Neural cell (in vitro differentiated cells): Measurements from ENCODE around the gene FAM13B. TPM values are rescaled to one million over a fixed set of nuclear protein-coding genes. Genes with fewer than 3 reads are reported as not detected.

Experiments used
- H2AFZ ChIP-seq: fragments of 200-600, 300-800 bp; sonication (generic), shearing (Covaris generic); 2 replicates; pipeline ENCODE4 v1.6.0; 2014; ENCODE audit warnings: low read depth, mild to moderate bottlenecking, antibody characterized with exemption, low read length, moderate library complexity
- H3F3A ChIP-seq: fragments of 200-600 bp; shearing (Covaris generic); 2 replicates; pipeline ENCODE4 v1.6.1; 2016; ENCODE audit warnings: mild to moderate bottlenecking, moderate library complexity, mixed read lengths, antibody characterized with exemption, low read length; ENCODE audit not compliant: insufficient read depth, poor library complexity, severe bottlenecking
- H3K27ac ChIP-seq: fragments of 200-600, 300-800 bp; sonication (generic), shearing (Covaris generic); 2 replicates; pipeline ENCODE4 v1.5.1; 2014; ENCODE audit warnings: mild to moderate bottlenecking, low read length, moderate library complexity
- H3K27me3 ChIP-seq: fragments of 300-800, 200-600 bp; sonication (generic), shearing (Covaris generic); 2 replicates; pipeline ENCODE4 v1.6.0; 2014; ENCODE audit warnings: mild to moderate bottlenecking, low read depth, low read length, moderate library complexity; ENCODE audit not compliant: insufficient read depth
- H3K36me3 ChIP-seq: fragments of 300-800, 200-600 bp; sonication (generic), shearing (Covaris generic); 2 replicates; pipeline ENCODE4 v1.5.1; 2014; ENCODE audit warnings: mild to moderate bottlenecking, antibody characterized with exemption, low read length, moderate library complexity; ENCODE audit not compliant: insufficient read depth
- H3K4me2 ChIP-seq: fragments of 300-800, 200-600 bp; sonication (generic), shearing (Covaris generic); 2 replicates; pipeline ENCODE4 v1.6.0; 2014; ENCODE audit warnings: mild to moderate bottlenecking, low read length
- H3K4me3 ChIP-seq: fragments of 300-800, 200-600 bp; sonication (generic), shearing (Covaris generic); 2 replicates; pipeline ENCODE4 v1.5.1; 2014; ENCODE audit warnings: mild to moderate bottlenecking, low read length, moderate library complexity
- H3K79me2 ChIP-seq: fragments of 200-600 bp; shearing (Covaris generic); replicated peaks from 2 replicates; pipeline ENCODE4 v1.6.0; 2014; ENCODE audit warnings: mild to moderate bottlenecking, low read length, moderate library complexity; ENCODE audit not compliant: insufficient read depth
- H3K9ac ChIP-seq: fragments of 300-800, 200-600 bp; sonication (generic), shearing (Covaris generic); 2 replicates; pipeline ENCODE4 v1.6.1; 2016; ENCODE audit warnings: mild to moderate bottlenecking, low read length, mixed read lengths
- H3K9me2 ChIP-seq: fragments of 200-600 bp; shearing (Covaris generic); 2 replicates; pipeline ENCODE4 v1.6.1; 2016; ENCODE audit warnings: mild to moderate bottlenecking, low read length, mixed read lengths; ENCODE audit not compliant: insufficient read depth
- H3K9me3 ChIP-seq: fragments of 200-600, 300-800 bp; sonication (generic), shearing (Covaris generic); 2 replicates; pipeline ENCODE4 v1.6.1; 2016; ENCODE audit warnings: mild to moderate bottlenecking, mixed run types, low read length, moderate library complexity, mixed read lengths
- H4K20me1 ChIP-seq: fragments of 200-600 bp; shearing (Covaris generic); 2 replicates; pipeline ENCODE4 v1.6.1; 2016; ENCODE audit warnings: mild to moderate bottlenecking, mixed run types; ENCODE audit not compliant: insufficient read depth
- CTCF ChIP-seq: fragments of 450-650 bp; IDR thresholded peaks from 2 replicates; pipeline ENCODE4 v1.5.1; 2014; ENCODE audit warnings: antibody characterized with exemption, mild to moderate bottlenecking, moderate library complexity; ENCODE audit not compliant: poor library complexity, severe bottlenecking
- EP300 ChIP-seq: fragments of 450-650 bp; conservative IDR thresholded peaks from 2 replicates; pipeline ENCODE4 v1.6.1; 2014; ENCODE audit warnings: antibody characterized with exemption, mild to moderate bottlenecking, moderate library complexity; ENCODE audit not compliant: poor library complexity, severe bottlenecking
- EZH2 ChIP-seq: fragments of 200-600, 300-800 bp; shearing (Covaris generic), sonication (generic); IDR thresholded peaks from 2 replicates; pipeline ENCODE4 v1.6.1; 2014; ENCODE audit warnings: antibody characterized with exemption, low read length, borderline replicate concordance, mild to moderate bottlenecking; ENCODE audit not compliant: insufficient read depth, poor library complexity, severe bottlenecking
- MXI1 ChIP-seq: fragments of 450-650 bp; conservative IDR thresholded peaks from 2 replicates; pipeline ENCODE4 v1.6.1; 2014; ENCODE audit warnings: antibody characterized with exemption, mild to moderate bottlenecking; ENCODE audit not compliant: poor library complexity, severe bottlenecking
- POLR2AphosphoS5 ChIP-seq: IDR thresholded peaks from 2 replicates; pipeline ENCODE4 v1.6.1; 2012
- RAD21 ChIP-seq: fragments of 450-650 bp; conservative IDR thresholded peaks from 2 replicates; pipeline ENCODE4 v1.6.1; 2014; ENCODE audit warnings: antibody characterized with exemption, mild to moderate bottlenecking, moderate library complexity
- REST ChIP-seq: IDR thresholded peaks from 2 replicates; pipeline ENCODE4 v1.6.1; 2012; ENCODE audit warnings: borderline replicate concordance
- SMC3 ChIP-seq: fragments of 450-650 bp; conservative IDR thresholded peaks from 2 replicates; pipeline ENCODE4 v1.6.1; 2014; ENCODE audit warnings: antibody characterized with exemption, mild to moderate bottlenecking, moderate library complexity; ENCODE audit not compliant: poor library complexity
- TAF1 ChIP-seq: IDR thresholded peaks from 2 replicates; pipeline ENCODE4 v1.6.1; 2012; ENCODE audit warnings: low read depth
- polyA plus RNA-seq: library from polyadenylated mRNA; depleted of rRNA; stranded (reverse); fragments of >200 nt; gene quantifications from 2 replicates; pipeline ENCODE4 v1.2.3, GENCODE V29; 2014

Gene FAM13B
- polyA plus RNA-seq, 1 donor from 2014 or later: 61.6 TPM

DNA sequence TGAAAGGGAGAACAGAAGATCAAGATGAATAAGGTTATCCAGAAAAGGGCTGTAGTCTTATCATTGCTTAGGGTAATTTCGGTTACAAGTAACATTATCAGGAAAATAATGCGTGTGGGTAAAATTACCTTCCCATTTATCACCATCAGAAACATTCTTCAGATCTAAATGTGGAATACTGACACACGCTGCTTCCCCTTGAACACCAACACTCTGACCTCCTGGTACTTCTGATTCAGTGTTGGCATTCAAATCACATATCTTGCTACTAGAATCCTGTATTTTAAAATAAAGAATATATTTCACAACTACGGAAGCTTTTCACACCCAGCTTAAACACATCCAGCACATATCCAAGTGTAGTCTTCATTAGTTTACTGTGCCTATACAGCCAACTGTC is 73.4 kb downstream of the FAM13B start:
- H3K9me3 ChIP-seq: no peaks in the 10 kb centered on the region
- no peak overlapping the region for H3K4me3 ChIP-seq
- H3K36me3 ChIP-seq: no peaks in the 10 kb centered on the region
- TF ChIP-seq CTCF (no peak), TAF1 (no peak), EZH2 (no peak), POLR2AphosphoS5 (no peak)
- no peak overlapping the region for H3K27ac ChIP-seq
- no peak overlapping the region for H3K4me2 ChIP-seq
- no peaks in the 10 kb centered on the region for H3K27me3 ChIP-seq
- no peaks in the 10 kb centered on the region for H3K9me2 ChIP-seq
- no peak overlapping the region for H2AFZ ChIP-seq
- H3F3A ChIP-seq: no peaks in the 10 kb centered on the region
- no peaks in the 10 kb centered on the region for H4K20me1 ChIP-seq
- no peaks in the 10 kb centered on the region for H3K79me2 ChIP-seq
- H3K9ac ChIP-seq: no peak overlapping the region

DNA sequence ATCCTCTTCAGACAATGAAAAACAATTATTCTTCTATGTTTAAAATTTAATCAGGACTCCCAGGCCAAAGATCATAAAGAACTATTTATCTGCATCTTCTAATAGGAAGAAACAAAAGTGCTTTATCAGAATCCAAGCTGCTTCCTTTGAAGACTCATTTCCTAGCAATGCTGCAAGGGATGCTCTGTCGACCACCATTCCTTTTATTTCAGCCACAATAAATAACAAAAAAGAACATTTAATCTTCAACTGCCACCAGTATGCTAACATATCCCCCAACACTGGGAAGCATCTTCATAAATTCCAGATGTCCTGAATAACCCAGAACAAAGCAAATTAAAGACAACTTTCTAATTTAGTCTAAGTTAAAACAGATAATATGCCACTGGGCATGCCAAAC is 74.9 kb downstream of the FAM13B start:
- H3K27ac ChIP-seq: no peak overlapping the region

GRCh38 chr5:137954131-137954879 is 78.6 kb downstream of the FAM13B start:
- Histone ChIP-seq H3K27me3 (no peaks in the 10 kb centered on the region), H3K9me2 (no peaks in the 10 kb centered on the region), H3K27ac (no peak overlapping the region), H3K9ac (no peak overlapping the region), H4K20me1 (no peaks in the 10 kb centered on the region), H3K4me3 (no peak overlapping the region), H3K9me3 (no peaks in the 10 kb centered on the region), H3K4me2 (no peak overlapping the region), H3K79me2 (no peaks in the 10 kb centered on the region), H3K36me3 (no peaks in the 10 kb centered on the region), H2AFZ (no peak overlapping the region), H3F3A (no peaks in the 10 kb centered on the region)
- TF ChIP-seq REST (no peak), EP300 (no peak), TAF1 (no peak), POLR2AphosphoS5 (no peak), RAD21 (no peak), MXI1 (no peak), CTCF (no peak), EZH2 (no peak), SMC3 (no peak)

More for the DNA sequence above, 74.9 kb downstream of the FAM13B start:
- H3K4me2 ChIP-seq: no peak overlapping the region
- no peak overlapping the region for H3K9ac ChIP-seq
- no peak overlapping the region for H3K4me3 ChIP-seq
- H2AFZ ChIP-seq: no peak overlapping the region
- no peaks in the 10 kb centered on the region for H3K27me3 ChIP-seq
- no peaks in the 10 kb centered on the region for H3K9me3 ChIP-seq
- H3K9me2 ChIP-seq: no peaks in the 10 kb centered on the region
- H3K79me2 ChIP-seq: no peaks in the 10 kb centered on the region
- H3K36me3 ChIP-seq: no peaks in the 10 kb centered on the region
- H3F3A ChIP-seq: no peaks in the 10 kb centered on the region
- no peaks in the 10 kb centered on the region for H4K20me1 ChIP-seq
- no peak for TF ChIP-seq SMC3
